ENCODE data around the gene RAB29.

- no peak for TF ChIP-seq CBX3 (IDR thresholded peaks at IDR 0.05; ENCODE audit: borderline replicate concordance in 1 of 2, low read length in 2 of 2)
- no peak for TF ChIP-seq MAFF (IDR thresholded peaks at IDR 0.05; ENCODE audit: low read length)
- TF ChIP-seq PHB2 (IDR thresholded peaks at IDR 0.05; ENCODE audit: low read depth): no peak
- no peak for TF ChIP-seq NR1H2 (CRISPR knock-in tag; IDR thresholded peaks at IDR 0.05)
- no peak for TF ChIP-seq CTCF (IDR thresholded peaks at IDR 0.05 in 2 of 3, conservative IDR thresholded peaks at IDR 0.05 in 1 of 3; ENCODE audit: insufficient read depth in 2 of 3, low read depth in 1 of 3, low read length in 3 of 3)
- no peak for TF ChIP-seq HMGXB4 (CRISPR knock-in tag; IDR thresholded peaks at IDR 0.05)
- TF ChIP-seq ELK1 (CRISPR knock-in tag; IDR thresholded peaks at IDR 0.05): no peak
- TF ChIP-seq NEUROD1 (IDR thresholded peaks at IDR 0.05; ENCODE audit: borderline replicate concordance, low read depth, low read length, partially characterized antibody): no peak
- TF ChIP-seq USF2 (CRISPR knock-in tag; IDR thresholded peaks at IDR 0.05): no peak
- TF ChIP-seq MEIS2 (IDR thresholded peaks at IDR 0.05; ENCODE audit: partially characterized antibody): no peak
These were observed 25.1 kb upstream of the RAB29 start for GRCh38 chr1:205800427-205800826.

All from K562 (cell line).